ENCODE results near the gene TAOK3.
"Not testable (repeated sequence)": the region's sequence is repeated elsewhere in the genome, so short reads cannot be mapped to it uniquely, and the experiment has no call there.

TAOK3 gene

GRCh38 chr12:118308006-118308405 lies 64.7 kb downstream of the TAOK3 start:
- not testable (repeated sequence) for H3K9ac ChIP-seq (ENCODE audit: low read depth, low read length); H3K4me1 ChIP-seq (ENCODE audit: control insufficient read depth, insufficient read depth, low read length); H3K36me3 ChIP-seq (ENCODE audit: control insufficient read depth, insufficient read depth, low read length); H3K4me3 ChIP-seq (ENCODE audit: low read depth, low read length); H3K9me3 ChIP-seq (ENCODE audit: control insufficient read depth, insufficient read depth, low read length); H3K27me3 ChIP-seq (ENCODE audit: control insufficient read depth, insufficient read depth, low read length)

GRCh38 chr12:118307069-118307954 lies 65.4 kb downstream of the TAOK3 start:
- Histone ChIP-seq H3K27me3 (ENCODE audit: control insufficient read depth, insufficient read depth, low read length) (no peaks in the 10 kb centered on the region), H3K4me1 (ENCODE audit: control insufficient read depth, insufficient read depth, low read length) (peaks cover 2% of the 10 kb centered on the region), H3K9me3 (ENCODE audit: control insufficient read depth, insufficient read depth, low read length) (no peaks in the 10 kb centered on the region), H3K36me3 (ENCODE audit: control insufficient read depth, insufficient read depth, low read length) (no peaks in the 10 kb centered on the region), H3K9ac (ENCODE audit: low read depth, low read length) (no peak overlapping the region), H3K4me3 (ENCODE audit: low read depth, low read length) (no peak overlapping the region)

GRCh38 chr12:118304093-118304492 lies 68.6 kb downstream of the TAOK3 start:
- H3K4me3 ChIP-seq (ENCODE audit: low read depth, low read length) = no peak overlapping the region
- no peak overlapping the region for H3K9ac ChIP-seq (ENCODE audit: low read depth, low read length)
- H3K36me3 ChIP-seq (ENCODE audit: control insufficient read depth, insufficient read depth, low read length) = no peaks in the 10 kb centered on the region
- no peaks in the 10 kb centered on the region for H3K9me3 ChIP-seq (ENCODE audit: control insufficient read depth, insufficient read depth, low read length)
- H3K4me1 ChIP-seq (ENCODE audit: control insufficient read depth, insufficient read depth, low read length) = peaks cover 7% of the 10 kb centered on the region
- H3K27me3 ChIP-seq (ENCODE audit: control insufficient read depth, insufficient read depth, low read length) = no peaks in the 10 kb centered on the region

- H3K4me3 ChIP-seq (ENCODE audit: low read depth, low read length) = no peak overlapping the region
- peaks cover 5% of the 10 kb centered on the region for H3K4me1 ChIP-seq (ENCODE audit: control insufficient read depth, insufficient read depth, low read length)
- no peaks in the 10 kb centered on the region for H3K36me3 ChIP-seq (ENCODE audit: control insufficient read depth, insufficient read depth, low read length)
- no peaks in the 10 kb centered on the region for H3K9me3 ChIP-seq (ENCODE audit: control insufficient read depth, insufficient read depth, low read length)
- no peaks in the 10 kb centered on the region for H3K27me3 ChIP-seq (ENCODE audit: control insufficient read depth, insufficient read depth, low read length)
- H3K9ac ChIP-seq (ENCODE audit: low read depth, low read length) = no peak overlapping the region
Observed at GRCh38 chr12:118302053-118302452, 70.7 kb downstream of the TAOK3 start.

GRCh38 chr12:118299791-118300460 lies 72.8 kb downstream of the TAOK3 start:
- Histone ChIP-seq H3K4me1 (ENCODE audit: control insufficient read depth, insufficient read depth, low read length) (peaks cover 5% of the 10 kb centered on the region), H3K27me3 (ENCODE audit: control insufficient read depth, insufficient read depth, low read length) (no peaks in the 10 kb centered on the region), H3K9me3 (ENCODE audit: control insufficient read depth, insufficient read depth, low read length) (no peaks in the 10 kb centered on the region), H3K9ac (ENCODE audit: low read depth, low read length) (no peak overlapping the region), H3K36me3 (ENCODE audit: control insufficient read depth, insufficient read depth, low read length) (no peaks in the 10 kb centered on the region), H3K4me3 (ENCODE audit: low read depth, low read length) (no peak overlapping the region)

GRCh38 chr12:118297284-118297683 lies 75.4 kb downstream of the TAOK3 start:
- Histone ChIP-seq H3K9ac (ENCODE audit: low read depth, low read length) (no peak overlapping the region), H3K4me1 (ENCODE audit: control insufficient read depth, insufficient read depth, low read length) (peaks cover 5% of the 10 kb centered on the region), H3K36me3 (ENCODE audit: control insufficient read depth, insufficient read depth, low read length) (no peaks in the 10 kb centered on the region), H3K27me3 (ENCODE audit: control insufficient read depth, insufficient read depth, low read length) (no peaks in the 10 kb centered on the region), H3K9me3 (ENCODE audit: control insufficient read depth, insufficient read depth, low read length) (no peaks in the 10 kb centered on the region), H3K4me3 (ENCODE audit: low read depth, low read length) (no peak overlapping the region)

GRCh38 chr12:118292836-118293235 lies 79.9 kb downstream of the TAOK3 start:
- H3K4me3 ChIP-seq (ENCODE audit: low read depth, low read length) = no peak overlapping the region
- no peaks in the 10 kb centered on the region for H3K9me3 ChIP-seq (ENCODE audit: control insufficient read depth, insufficient read depth, low read length)

GRCh38 chr12:118290130-118290529 lies 82.6 kb downstream of the TAOK3 start:
- no peaks in the 10 kb centered on the region for H3K9me3 ChIP-seq (ENCODE audit: control insufficient read depth, insufficient read depth, low read length)
- no peak overlapping the region for H3K9ac ChIP-seq (ENCODE audit: low read depth, low read length)
- H3K36me3 ChIP-seq (ENCODE audit: control insufficient read depth, insufficient read depth, low read length) = no peaks in the 10 kb centered on the region
- H3K4me3 ChIP-seq (ENCODE audit: low read depth, low read length) = no peak overlapping the region
- H3K4me1 ChIP-seq (ENCODE audit: control insufficient read depth, insufficient read depth, low read length) = no peaks in the 10 kb centered on the region
- H3K27me3 ChIP-seq (ENCODE audit: control insufficient read depth, insufficient read depth, low read length) = no peaks in the 10 kb centered on the region

More at GRCh38 chr12:118292836-118293235, 79.9 kb downstream of the TAOK3 start:
- Histone ChIP-seq H3K36me3 (ENCODE audit: control insufficient read depth, insufficient read depth, low read length) (no peaks in the 10 kb centered on the region), H3K27me3 (ENCODE audit: control insufficient read depth, insufficient read depth, low read length) (no peaks in the 10 kb centered on the region), H3K4me1 (ENCODE audit: control insufficient read depth, insufficient read depth, low read length) (no peaks in the 10 kb centered on the region), H3K9ac (ENCODE audit: low read depth, low read length) (no peak overlapping the region)

- Histone ChIP-seq H3K9me3 (ENCODE audit: control insufficient read depth, insufficient read depth, low read length) (no peaks in the 10 kb centered on the region), H3K4me1 (ENCODE audit: control insufficient read depth, insufficient read depth, low read length) (no peaks in the 10 kb centered on the region), H3K4me3 (ENCODE audit: low read depth, low read length) (no peak overlapping the region), H3K27me3 (ENCODE audit: control insufficient read depth, insufficient read depth, low read length) (no peaks in the 10 kb centered on the region), H3K9ac (ENCODE audit: low read depth, low read length) (no peak overlapping the region), H3K36me3 (ENCODE audit: control insufficient read depth, insufficient read depth, low read length) (no peaks in the 10 kb centered on the region)
Observed at GRCh38 chr12:118288174-118288573, 84.5 kb downstream of the TAOK3 start.

- no peaks in the 10 kb centered on the region for H3K27me3 ChIP-seq (ENCODE audit: control insufficient read depth, insufficient read depth, low read length)
- no peak overlapping the region for H3K4me3 ChIP-seq (ENCODE audit: low read depth, low read length)
- no peaks in the 10 kb centered on the region for H3K9me3 ChIP-seq (ENCODE audit: control insufficient read depth, insufficient read depth, low read length)
- no peak overlapping the region for H3K9ac ChIP-seq (ENCODE audit: low read depth, low read length)
- no peaks in the 10 kb centered on the region for H3K4me1 ChIP-seq (ENCODE audit: control insufficient read depth, insufficient read depth, low read length)
- no peaks in the 10 kb centered on the region for H3K36me3 ChIP-seq (ENCODE audit: control insufficient read depth, insufficient read depth, low read length)
Observed at GRCh38 chr12:118287728-118288127, 85.0 kb downstream of the TAOK3 start.

GRCh38 chr12:118282767-118283166 lies 89.9 kb downstream of the TAOK3 start:
- H3K9ac ChIP-seq (ENCODE audit: low read depth, low read length) = no peak overlapping the region
- H3K36me3 ChIP-seq (ENCODE audit: control insufficient read depth, insufficient read depth, low read length) = no peaks in the 10 kb centered on the region
- no peak overlapping the region for H3K4me3 ChIP-seq (ENCODE audit: low read depth, low read length)
- no peaks in the 10 kb centered on the region for H3K4me1 ChIP-seq (ENCODE audit: control insufficient read depth, insufficient read depth, low read length)
- no peaks in the 10 kb centered on the region for H3K9me3 ChIP-seq (ENCODE audit: control insufficient read depth, insufficient read depth, low read length)
- H3K27me3 ChIP-seq (ENCODE audit: control insufficient read depth, insufficient read depth, low read length) = no peaks in the 10 kb centered on the region

GRCh38 chr12:118278288-118278687 lies 94.4 kb downstream of the TAOK3 start:
- H3K4me3 ChIP-seq (ENCODE audit: low read depth, low read length); H3K27me3 ChIP-seq (ENCODE audit: control insufficient read depth, insufficient read depth, low read length); H3K9ac ChIP-seq (ENCODE audit: low read depth, low read length); H3K36me3 ChIP-seq (ENCODE audit: control insufficient read depth, insufficient read depth, low read length); H3K9me3 ChIP-seq (ENCODE audit: control insufficient read depth, insufficient read depth, low read length); H3K4me1 ChIP-seq (ENCODE audit: control insufficient read depth, insufficient read depth, low read length): not testable (repeated sequence)
